Measurements from ENCODE around the gene IL5RA.

IL5RA gene

DNA sequence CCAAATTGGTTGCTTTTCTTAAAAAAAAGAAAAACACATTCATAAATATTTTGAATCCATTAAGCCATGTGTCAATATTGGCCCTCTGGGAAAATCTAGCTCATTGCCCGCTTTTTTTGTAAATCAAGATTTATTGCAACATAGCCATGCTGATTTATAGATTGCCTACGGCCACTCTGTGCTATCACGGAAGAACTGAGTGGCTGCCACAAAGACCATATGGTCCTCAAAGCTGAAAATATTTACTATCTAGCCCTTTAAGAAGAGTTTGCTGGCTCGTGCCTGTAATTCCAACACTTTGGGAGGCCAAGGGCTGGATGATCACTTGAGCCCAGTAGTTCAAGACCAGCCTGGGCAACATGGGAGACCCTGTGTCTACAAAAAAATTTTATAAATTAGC lies 45.9 kb downstream of the IL5RA start:
- no peak for DNase-seq

DNA sequence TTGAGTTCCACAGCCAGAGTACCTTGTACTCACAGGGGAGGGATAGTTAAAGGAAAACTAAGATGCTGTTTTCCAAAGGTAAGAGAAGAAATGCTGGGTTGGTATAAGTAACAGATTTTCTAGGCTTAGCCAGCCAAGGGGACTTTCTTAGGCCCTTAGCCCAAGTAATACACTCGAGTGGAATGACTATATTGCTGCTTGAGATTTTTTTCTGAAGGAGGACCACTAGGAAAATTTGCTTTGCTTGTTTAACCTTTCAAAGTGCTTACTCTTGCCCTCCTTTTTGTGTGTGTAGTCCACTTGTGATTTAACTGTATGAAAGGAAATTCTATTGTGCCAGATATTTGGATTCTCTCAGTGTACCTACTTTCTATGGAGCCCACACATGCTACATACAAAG lies 50.5 kb downstream of the IL5RA start:
- no peak for DNase-seq

DNA sequence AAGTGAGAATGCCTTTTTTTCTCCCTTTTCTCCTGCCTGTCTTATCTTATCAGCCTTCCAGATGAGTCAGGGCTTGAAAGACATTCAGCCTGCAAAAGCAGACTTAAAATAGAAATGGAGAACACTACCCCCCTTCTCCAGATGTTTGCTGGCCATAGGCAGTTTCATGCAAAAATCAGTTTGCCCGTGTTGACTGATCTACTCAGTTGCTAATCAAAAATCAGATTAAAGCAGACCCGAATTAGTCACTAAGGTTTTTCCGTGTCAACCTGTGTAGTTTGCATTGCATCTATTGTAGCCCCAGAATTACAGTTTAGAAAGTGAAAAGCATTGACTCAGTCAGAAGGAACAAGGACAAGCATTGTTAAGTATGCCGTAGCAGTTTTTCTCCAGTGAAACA lies 56.2 kb downstream of the IL5RA start:
- no peak for DNase-seq

DNA sequence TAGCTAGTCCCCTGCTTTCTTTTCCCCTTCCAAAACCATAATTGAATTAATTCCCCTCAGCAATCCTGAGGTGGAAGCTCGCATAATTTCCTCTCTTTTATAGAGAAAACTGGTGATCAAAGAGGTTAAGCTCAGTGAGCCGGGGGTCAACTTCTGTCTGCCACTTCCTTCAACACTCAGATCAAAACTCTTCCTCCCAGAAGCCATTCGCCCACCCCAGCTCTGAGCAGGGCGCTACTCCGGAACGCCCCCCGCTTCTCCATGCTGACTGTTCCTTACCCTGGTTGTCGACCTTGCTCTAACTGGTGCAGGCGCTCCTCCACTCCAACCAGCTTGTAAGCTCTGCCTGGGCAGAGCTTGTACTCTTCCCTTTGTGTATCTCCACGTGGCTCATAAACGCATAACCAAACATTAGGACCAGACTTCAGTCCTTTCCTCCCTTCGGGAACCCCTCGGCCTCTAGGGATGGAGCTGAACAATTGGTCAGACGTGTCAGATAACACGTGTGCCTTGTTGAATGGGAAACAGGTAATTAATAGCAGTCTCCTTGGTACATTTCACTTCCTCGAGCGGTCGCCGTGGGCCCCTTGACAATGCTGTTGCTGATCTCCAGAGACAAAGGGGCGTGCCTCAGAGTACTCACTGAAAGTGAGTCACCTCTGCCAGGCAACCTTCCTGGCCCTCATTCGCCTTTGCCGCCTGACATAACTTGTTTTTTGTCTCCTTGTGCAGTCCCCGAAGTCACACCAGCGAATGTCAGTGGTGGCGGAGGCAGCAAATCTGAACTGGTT lies 71.8 kb downstream of the IL5RA start:
- no peak for DNase-seq

DNA sequence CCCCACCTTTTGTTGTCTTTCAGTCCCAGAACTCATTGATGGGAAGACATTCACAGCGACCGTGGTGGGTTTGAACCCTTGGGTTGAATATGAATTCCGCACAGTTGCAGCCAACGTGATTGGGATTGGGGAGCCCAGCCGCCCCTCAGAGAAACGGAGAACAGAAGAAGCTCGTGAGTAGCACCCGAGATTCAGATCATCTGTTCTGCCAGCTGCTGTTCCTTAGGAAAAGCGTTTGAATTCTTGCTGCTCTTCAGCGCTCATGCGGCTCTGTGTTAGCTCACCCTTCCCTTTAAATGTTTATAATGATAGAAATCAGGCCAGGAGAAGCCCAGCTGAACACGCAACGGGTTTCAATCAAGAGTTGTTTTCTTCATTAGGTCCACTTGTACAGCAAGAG lies 73.0 kb downstream of the IL5RA start:
- no peak for DNase-seq

DNA sequence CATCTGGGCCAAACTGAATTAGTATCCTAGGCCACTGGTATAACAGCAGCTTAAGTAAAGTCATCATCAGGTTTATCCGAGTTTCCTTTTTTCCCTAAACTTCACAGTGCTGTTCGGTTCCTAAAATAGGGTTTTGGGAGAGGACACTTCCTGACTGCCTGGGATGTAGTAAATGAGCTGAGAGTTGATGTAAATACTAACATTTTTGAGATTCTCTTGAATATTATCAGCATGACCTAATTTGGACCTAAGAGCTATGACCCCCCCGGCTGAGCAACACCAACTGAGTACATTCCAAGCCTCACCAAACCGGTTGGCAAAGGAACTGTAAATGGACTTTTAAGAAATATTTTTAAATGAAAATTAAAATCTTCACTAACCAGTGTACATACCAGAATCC lies 78.8 kb downstream of the IL5RA start:
- no peak for DNase-seq

DNA sequence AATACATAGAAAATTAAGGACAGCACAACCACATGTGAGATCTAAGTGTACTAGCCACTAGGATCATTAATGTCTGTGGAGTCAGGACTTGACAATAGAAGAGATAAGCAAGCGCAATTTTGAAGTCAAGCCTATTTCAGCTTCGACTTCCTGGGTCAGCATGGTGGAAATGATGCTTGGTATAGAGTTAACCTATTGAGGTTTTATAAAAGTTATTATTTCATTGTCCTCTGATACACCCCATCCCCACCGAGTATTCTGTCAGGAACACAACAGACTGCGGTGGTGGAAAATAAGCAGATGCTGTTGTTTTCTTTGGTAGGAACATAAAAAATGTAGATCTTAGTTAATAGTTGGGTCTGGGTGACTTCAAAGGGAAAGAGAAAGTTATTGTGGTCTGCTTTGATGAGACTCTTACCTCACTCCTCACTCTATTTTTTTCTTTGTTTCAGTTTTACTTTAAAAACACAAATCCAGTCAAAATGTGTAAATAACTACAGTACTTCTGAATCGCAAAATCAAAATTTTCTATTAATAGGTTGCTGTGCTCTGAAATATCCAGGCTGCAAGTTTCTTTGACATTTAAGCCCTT lies 82.1 kb downstream of the IL5RA start:
- no peak for DNase-seq

DNA sequence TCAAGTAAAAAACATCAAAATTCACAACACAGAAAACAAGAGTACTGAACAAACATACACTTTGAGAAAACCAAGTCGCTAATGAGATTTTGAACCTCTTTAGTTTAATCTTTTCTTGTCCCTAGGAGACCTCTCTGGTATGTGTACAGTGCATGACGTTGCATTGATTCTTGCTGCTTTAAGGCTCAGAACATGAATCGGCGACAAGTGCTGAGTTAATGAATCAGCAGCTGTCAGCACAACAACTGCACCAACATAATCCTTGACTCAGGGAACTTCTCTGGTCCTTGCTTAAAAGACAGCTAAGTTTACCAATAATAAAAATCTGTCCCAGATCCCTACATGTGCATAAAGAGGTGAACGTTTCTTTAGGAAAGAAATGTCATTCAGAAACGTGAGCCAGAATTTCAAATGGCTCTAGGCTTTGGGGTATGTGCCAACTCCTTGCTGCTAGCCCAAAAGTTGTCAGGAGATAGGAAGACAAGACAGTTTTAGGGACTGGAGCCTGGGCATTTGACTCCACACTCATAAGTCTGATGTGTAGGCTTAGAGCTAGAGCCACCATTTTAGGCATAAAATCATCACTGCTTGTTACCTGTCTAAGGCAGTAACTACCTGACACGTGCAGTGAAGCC lies 86.9 kb downstream of the IL5RA start:
- DNase-seq: peak; percentile 89

DNA sequence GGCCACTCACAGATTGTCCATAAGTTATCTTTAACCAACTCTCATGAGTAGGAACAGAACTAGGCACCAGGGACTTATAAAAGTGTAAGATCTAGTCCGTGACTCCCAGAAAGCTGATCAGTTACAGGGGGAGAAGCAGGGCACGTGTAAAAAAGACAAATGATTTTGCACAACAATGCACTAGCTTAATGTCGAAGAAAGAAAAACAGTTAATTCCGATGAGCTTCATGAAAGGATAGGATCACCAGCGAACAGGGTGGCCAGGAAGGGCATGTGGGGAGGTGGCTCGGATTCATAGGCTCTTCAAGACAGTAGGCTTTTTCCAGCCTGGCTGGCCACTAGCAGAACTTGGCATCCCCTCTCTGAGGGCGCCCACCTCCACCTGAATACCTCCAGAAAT lies 90.0 kb downstream of the IL5RA start:
- DNase-seq: no peak
